Keratinocyte (primary cell): ENCODE results near the gene ZSWIM3.

Experiments used
- CTCF ChIP-seq, 3 experiments: IDR thresholded peaks in 1 of 3; conservative IDR thresholded peaks in 1 of 3; optimal IDR thresholded peaks in 1 of 3; 2 replicates in 2 of 3; 3 replicates in 1 of 3; pipeline versions ENCODE3 to v1.5.1; 2011; ENCODE audit warnings: low read length in 3 of 3, mild to moderate bottlenecking in 3 of 3, moderate library complexity in 2 of 3, control low read depth in 1 of 3, inconsistent platforms in 1 of 3; ENCODE audit not compliant: insufficient read depth in 2 of 3; ENCODE audit errors: extremely low read depth in 1 of 3
- EZH2 ChIP-seq: IDR thresholded peaks from one replicate; pipeline ENCODE4 v1.6.1; 2012; ENCODE audit warnings: inconsistent platforms, mild to moderate bottlenecking, low read length, moderate library complexity

GRCh38 chr20:45836841-45837240 is 20.6 kb upstream of the ZSWIM3 start:
- TF ChIP-seq CTCF (optimal IDR thresholded peaks at IDR 0.05 in 1 of 3, IDR thresholded peaks at IDR 0.05 in 1 of 3, conservative IDR thresholded peaks at IDR 0.05 in 1 of 3; ENCODE audit: extremely low read depth in 1 of 3, insufficient read depth in 2 of 3, low read length in 3 of 3) (no peak), EZH2 (no peak)
